Bronchial epithelial cell (primary cell): ENCODE results near the gene CAMSAP2. TPM values are rescaled to one million over a fixed set of nuclear protein-coding genes. Genes with fewer than 3 reads are reported as not detected.
A peak's percentile ranks its signal among the peaks of the same experiment; 100 is the strongest.
"Not testable (repeated sequence)": the region's sequence is repeated elsewhere in the genome, so short reads cannot be mapped to it uniquely, and the experiment has no call there.

Experiments used
- DNase-seq: peaks from one replicate; pipeline ENCODE4 v3.0.0-alpha.2; 2010; ENCODE audit warnings: low read depth
- FAIRE-seq: peaks from 2 replicates; lab custom pipeline; 2011; peaks lifted over from hg19 to GRCh38; lab: Jason Lieb, UNC
- H3K27me3 ChIP-seq: 2 replicates; pipeline ENCODE4 v1.5.1; 2011; ENCODE audit warnings: low read length; ENCODE audit not compliant: control insufficient read depth, insufficient read depth
- H3K36me3 ChIP-seq: 2 replicates; pipeline ENCODE4 v1.5.1; 2011; ENCODE audit warnings: low read length; ENCODE audit not compliant: control insufficient read depth, insufficient read depth
- H3K4me3 ChIP-seq: 2 replicates; pipeline ENCODE4 v1.5.1; 2011; ENCODE audit warnings: mild to moderate bottlenecking, low read depth, low read length, control low read depth
- total RNA-seq: library from RNA; depleted of rRNA; stranded (reverse); fragments of >200 nt; gene quantifications from 2 replicates; pipeline ENCODE4 v1.2.1, GENCODE V29; 2014
- TF ChIP-seq, protein P1 (sequence below): IDR thresholded peaks from 2 replicates; pipeline ENCODE4 v1.5.1; 2011; ENCODE audit warnings: mild to moderate bottlenecking, moderate library complexity, low read length, control low read depth, inconsistent platforms; ENCODE audit not compliant: insufficient read depth, severe bottlenecking

The CAMSAP2 gene
- total RNA-seq, 1 donor from 2014 or later = 75.0 TPM

DNA sequence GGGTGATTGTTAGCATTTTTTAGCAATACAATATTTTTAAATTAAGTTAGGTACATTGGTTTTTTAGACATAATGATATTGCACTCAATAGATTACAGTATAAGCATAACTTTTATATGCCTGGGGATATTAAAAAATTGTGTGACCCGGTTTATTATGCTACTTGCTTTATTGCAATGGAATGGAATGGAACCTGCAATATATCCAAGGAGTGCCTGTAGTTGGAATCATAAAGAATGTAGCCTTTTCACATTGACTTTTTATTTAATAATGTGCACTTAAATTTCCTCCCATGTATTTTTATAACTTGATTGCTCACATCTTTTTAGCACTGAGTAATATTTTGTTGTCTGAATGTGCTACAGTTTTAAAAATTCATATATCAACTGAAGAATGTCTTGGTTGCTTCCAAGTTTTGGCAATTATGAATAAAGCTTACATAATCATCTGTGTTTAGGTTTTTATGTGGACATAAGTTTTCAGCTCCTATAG is 49.2 kb downstream of the CAMSAP2 start:
- H3K27me3 ChIP-seq = no peaks in the 10 kb centered on the region
- H3K36me3 ChIP-seq = peaks cover 4% of the 10 kb centered on the region
- TF ChIP-seq, protein P1, sequence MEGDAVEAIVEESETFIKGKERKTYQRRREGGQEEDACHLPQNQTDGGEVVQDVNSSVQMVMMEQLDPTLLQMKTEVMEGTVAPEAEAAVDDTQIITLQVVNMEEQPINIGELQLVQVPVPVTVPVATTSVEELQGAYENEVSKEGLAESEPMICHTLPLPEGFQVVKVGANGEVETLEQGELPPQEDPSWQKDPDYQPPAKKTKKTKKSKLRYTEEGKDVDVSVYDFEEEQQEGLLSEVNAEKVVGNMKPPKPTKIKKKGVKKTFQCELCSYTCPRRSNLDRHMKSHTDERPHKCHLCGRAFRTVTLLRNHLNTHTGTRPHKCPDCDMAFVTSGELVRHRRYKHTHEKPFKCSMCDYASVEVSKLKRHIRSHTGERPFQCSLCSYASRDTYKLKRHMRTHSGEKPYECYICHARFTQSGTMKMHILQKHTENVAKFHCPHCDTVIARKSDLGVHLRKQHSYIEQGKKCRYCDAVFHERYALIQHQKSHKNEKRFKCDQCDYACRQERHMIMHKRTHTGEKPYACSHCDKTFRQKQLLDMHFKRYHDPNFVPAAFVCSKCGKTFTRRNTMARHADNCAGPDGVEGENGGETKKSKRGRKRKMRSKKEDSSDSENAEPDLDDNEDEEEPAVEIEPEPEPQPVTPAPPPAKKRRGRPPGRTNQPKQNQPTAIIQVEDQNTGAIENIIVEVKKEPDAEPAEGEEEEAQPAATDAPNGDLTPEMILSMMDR = no peak
- H3K4me3 ChIP-seq = no peak overlapping the region
- no peak for FAIRE-seq
- DNase-seq = no peak

DNA sequence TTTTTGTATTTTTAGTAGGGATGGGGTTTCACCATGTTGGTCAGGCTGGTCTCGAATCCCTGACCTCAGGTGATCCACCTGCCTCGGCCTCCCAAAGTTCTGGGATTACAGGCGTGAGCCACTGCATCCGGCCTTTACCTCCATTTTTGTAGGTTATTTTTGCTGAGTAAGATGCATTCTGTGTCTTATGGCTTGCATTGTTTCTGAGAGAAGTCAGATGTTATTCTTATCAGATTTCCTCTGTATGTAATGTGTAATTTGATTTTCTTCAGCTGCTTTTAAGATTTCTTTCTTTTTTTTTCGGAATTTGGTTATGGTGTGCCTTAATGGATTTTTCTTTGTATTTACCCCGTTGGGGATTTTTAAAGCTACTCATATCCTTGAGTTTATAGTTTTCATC is 52.3 kb downstream of the CAMSAP2 start:
- not testable (repeated sequence) for H3K36me3 ChIP-seq, FAIRE-seq, DNase-seq, H3K4me3 ChIP-seq, H3K27me3 ChIP-seq

DNA sequence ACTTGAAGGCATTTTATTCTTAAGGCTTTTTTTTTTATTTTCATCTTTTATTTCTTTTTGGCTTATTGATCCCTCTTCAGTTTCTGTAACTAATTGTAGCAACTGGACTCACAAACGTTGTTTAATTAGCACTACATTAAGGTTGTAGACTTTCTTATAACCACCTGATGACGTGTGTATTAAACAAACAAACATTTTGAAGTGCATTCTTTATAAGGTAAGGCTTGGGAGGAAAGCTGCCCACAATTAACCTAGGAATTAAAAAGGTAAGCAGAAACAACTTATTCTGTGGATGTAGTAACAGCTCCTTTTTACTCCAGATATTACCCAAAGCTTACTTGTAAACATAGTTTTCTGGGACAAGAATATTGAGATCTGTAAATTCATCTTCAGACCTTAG is 55.0 kb downstream of the CAMSAP2 start:
- H3K27me3 ChIP-seq = no peaks in the 10 kb centered on the region
- H3K4me3 ChIP-seq = no peak overlapping the region
- peaks cover 2% of the 10 kb centered on the region for H3K36me3 ChIP-seq
- FAIRE-seq = no peak
- TF ChIP-seq, protein P1 = no peak
- no peak for DNase-seq

DNA sequence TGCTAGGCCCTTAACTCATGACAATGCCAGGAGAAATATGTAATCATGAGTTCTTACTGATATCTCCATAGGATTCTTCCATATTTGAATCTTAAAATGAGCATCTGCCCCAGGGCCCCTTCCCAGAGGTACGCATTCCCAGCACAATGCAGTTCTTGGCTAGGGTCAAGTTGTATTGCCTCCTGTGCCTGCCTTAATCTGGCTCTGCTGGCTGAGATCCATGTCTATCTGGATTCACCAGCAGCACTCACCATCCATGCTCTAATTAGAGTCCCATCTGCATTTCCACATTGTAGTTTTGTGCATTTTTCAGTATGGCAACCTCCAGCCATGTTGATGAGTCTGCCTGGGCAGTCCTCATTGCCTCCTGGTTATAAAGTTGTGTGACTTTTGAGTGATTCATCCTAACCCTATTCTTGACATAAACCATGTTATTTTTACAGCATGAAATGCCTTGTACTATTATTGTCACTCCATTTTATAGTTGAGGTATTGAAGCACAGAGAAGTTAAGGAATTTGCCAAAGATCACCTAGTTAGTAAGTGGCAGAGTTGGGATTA is 55.9 kb downstream of the CAMSAP2 start:
- FAIRE-seq (no peak), DNase-seq (no peak)
- no peak overlapping the region for H3K4me3 ChIP-seq
- TF ChIP-seq, protein P1 = no peak
- H3K36me3 ChIP-seq = peaks cover 2% of the 10 kb centered on the region
- H3K27me3 ChIP-seq = no peaks in the 10 kb centered on the region

DNA sequence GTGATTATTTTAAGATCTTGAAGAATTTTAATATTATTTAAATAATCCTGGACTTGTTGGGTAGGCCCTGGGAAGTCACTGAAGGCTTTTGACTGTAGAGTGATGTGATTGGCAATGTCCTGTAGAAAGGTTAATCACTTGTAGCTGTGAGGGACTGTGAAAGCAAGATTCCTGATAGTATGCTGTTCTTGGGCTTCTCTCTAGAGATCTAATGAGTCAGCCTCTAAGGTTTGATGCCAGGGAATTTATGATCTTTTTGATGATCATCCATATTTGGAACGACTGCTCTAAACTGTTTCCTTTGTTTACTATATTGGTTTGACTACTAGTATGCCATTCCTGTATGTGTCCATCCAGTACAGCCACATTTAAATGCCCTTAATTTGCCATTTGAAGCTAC is 56.5 kb downstream of the CAMSAP2 start:
- TF ChIP-seq, protein P1 = no peak
- Histone ChIP-seq H3K4me3 (no peak overlapping the region), H3K36me3 (peaks cover 2% of the 10 kb centered on the region), H3K27me3 (no peaks in the 10 kb centered on the region)
- DNase-seq (peak; percentile 18), FAIRE-seq (no peak)

DNA sequence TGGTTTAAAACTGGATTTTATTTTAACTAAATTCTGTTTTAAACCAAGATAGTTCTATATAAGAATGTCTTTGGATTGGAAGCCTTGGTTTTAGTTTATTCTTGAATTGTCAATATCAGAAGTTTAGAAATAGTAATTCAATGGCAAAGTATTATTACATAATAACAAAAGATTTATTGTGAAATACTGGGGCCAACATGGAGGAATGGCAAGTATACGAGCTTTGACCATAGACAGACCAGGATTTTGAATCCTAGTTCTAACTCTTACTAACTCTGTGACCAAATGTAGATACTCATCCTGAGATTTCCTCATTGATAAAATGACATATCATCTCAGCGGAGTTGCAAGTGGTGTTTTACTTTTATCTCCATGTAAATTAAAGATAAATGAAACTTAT is 63.3 kb downstream of the CAMSAP2 start:
- DNase-seq (no peak), FAIRE-seq (no peak)
- TF ChIP-seq, protein P1 = no peak

More for the DNA sequence above, 63.3 kb downstream of the CAMSAP2 start:
- H3K27me3 ChIP-seq = no peaks in the 10 kb centered on the region
- H3K4me3 ChIP-seq = no peak overlapping the region
- no peaks in the 10 kb centered on the region for H3K36me3 ChIP-seq
